ENCODE data around the gene GHRHR. TPM values are rescaled to one million over a fixed set of nuclear protein-coding genes. Genes with fewer than 3 reads are reported as not detected.
A peak's percentile ranks its signal among the peaks of the same experiment; 100 is the strongest.

The GHRHR gene
- total RNA-seq, 3 donors from 2014 or later = not detected

DNA sequence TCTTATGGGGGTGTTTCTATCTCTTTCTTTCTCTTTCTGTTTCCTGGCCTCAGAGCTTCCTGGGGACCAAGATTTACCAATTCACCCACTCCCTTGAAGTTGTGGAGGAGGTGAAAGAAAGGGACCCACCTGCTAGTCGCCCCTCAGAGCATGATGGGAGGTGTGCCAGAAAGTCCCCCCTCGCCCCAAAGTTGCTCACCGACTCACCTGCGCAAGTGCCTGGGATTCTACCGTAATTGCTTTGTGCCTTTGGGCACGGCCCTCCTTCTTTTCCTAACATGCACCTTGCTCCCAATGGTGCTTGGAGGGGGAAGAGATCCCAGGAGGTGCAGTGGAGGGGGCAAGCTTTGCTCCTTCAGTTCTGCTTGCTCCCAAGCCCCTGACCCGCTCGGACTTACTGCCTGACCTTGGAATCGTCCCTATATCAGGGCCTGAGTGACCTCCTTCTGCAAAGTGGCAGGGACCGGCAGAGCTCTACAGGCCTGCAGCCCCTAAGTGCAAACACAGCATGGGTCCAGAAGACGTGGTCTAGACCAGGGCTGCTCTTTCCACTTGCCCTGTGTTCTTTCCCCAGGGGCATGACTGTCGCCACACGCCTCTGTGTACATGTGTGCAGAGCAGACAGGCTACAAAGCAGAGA lies 39.9 kb upstream of the GHRHR start:
- DNase-seq = peak; percentile 1
- H3K4me1 Mint-ChIP-seq (ENCODE audit: low read depth) = no peaks in the 10 kb centered on the region
- ATAC-seq = no peak
- no peak overlapping the region for H3K4me3 Mint-ChIP-seq
- H3K27me3 Mint-ChIP-seq (ENCODE audit: low read depth) = no peaks in the 10 kb centered on the region
- H3K9me3 Mint-ChIP-seq = peaks cover 12% of the 10 kb centered on the region
- H3K36me3 Mint-ChIP-seq (ENCODE audit: insufficient read depth) = no peaks in the 10 kb centered on the region

DNA sequence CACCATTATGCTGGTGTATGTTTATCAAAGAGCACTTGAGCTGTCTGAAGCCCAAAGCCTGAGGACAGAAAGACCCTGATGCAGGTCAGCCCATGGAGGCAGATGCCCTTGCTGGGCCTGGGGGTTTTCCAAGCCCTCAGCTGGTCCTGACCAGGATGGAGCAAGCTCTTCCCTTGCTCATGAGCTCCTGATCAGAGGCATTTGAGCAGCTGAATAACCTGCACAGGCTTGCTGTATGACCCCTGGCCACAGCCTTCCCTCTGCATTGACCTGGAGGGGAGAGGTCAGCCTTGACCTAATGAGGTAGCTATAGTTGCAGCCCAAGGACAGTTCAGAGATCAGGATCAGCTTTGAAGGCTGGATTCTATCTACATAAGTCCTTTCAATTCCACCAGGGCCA lies 39.1 kb upstream of the GHRHR start:
- Mint-ChIP-seq H3K9me3 (peaks cover 12% of the 10 kb centered on the region), H3K4me1 (ENCODE audit: low read depth) (no peaks in the 10 kb centered on the region), H3K36me3 (ENCODE audit: insufficient read depth) (no peaks in the 10 kb centered on the region), H3K27me3 (ENCODE audit: low read depth) (no peaks in the 10 kb centered on the region), H3K4me3 (no peak overlapping the region)
- ATAC-seq (no peak), DNase-seq (no peak)

DNA sequence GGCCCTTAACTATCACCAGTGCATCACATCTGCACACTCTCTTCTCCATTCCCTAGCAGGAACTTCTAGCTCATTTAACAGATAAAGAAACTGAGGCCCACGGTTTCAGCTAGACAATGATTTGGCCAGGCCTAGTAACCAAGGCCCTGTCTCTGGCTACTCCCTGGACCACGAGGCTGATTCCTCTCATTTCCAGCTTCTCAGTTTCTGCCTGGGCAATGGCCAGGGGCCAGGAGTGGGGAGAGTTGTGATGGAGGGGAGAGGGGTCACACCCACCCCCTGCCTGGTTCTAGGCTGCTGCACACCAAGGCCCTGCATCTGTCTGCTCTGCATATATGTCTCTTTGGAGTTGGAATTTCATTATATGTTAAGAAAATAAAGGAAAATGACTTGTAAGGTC lies 38.6 kb upstream of the GHRHR start:
- no peaks in the 10 kb centered on the region for H3K27me3 Mint-ChIP-seq (ENCODE audit: low read depth)
- no peak overlapping the region for H3K4me3 Mint-ChIP-seq
- ATAC-seq = no peak
- peak; percentile 2 for DNase-seq
- peaks cover 12% of the 10 kb centered on the region for H3K9me3 Mint-ChIP-seq
- no peaks in the 10 kb centered on the region for H3K4me1 Mint-ChIP-seq (ENCODE audit: low read depth)
- H3K36me3 Mint-ChIP-seq (ENCODE audit: insufficient read depth) = no peaks in the 10 kb centered on the region

DNA sequence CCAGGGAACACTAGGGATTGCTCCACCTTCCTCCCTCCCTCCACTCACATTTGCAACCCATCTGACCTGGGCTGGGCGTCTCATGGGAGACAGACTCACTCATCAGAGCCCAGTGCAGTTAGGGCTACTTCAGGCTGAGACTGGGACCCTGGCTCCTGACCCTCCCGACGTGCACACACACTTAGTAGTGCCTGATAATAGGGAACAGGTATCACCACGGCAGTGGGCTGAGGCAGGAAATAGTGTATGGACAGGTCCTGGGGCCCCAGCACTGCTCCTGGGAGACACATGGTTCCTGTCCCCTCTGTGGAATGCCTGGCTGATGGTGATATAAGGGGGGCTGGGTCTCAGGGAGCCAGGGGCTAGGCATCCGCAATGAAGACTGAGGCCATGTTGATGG lies 37.8 kb upstream of the GHRHR start:
- Mint-ChIP-seq H3K9me3 (peaks cover 12% of the 10 kb centered on the region), H3K4me1 (ENCODE audit: low read depth) (no peaks in the 10 kb centered on the region), H3K36me3 (ENCODE audit: insufficient read depth) (no peaks in the 10 kb centered on the region), H3K4me3 (no peak overlapping the region), H3K27me3 (ENCODE audit: low read depth) (no peaks in the 10 kb centered on the region)
- no peak for ATAC-seq
- DNase-seq = peak; percentile 2

DNA sequence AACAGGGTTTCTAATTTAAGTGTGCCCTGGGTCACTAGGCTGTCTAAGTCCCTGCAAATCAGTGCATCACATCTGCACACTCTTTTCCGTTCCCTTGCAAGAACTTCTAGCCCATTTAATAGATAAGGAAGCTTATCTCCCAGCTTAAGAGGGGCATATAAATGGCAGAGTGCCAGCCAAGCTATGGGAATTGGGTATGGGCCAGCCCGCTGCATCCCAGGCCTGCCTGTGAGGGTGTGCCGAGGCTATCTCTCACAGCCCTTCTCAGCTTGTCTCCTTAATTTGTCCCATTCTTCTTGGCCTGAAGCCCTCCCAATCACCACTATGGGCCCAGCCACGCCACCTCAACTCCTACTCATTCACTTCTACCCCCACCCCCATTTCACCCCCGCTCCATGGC lies 37.4 kb upstream of the GHRHR start:
- peaks cover 12% of the 10 kb centered on the region for H3K9me3 Mint-ChIP-seq
- H3K4me3 Mint-ChIP-seq = no peak overlapping the region
- H3K36me3 Mint-ChIP-seq (ENCODE audit: insufficient read depth) = no peaks in the 10 kb centered on the region
- H3K27me3 Mint-ChIP-seq (ENCODE audit: low read depth) = no peaks in the 10 kb centered on the region
- no peaks in the 10 kb centered on the region for H3K4me1 Mint-ChIP-seq (ENCODE audit: low read depth)
- no peak for ATAC-seq
- DNase-seq = peak; percentile 0

DNA sequence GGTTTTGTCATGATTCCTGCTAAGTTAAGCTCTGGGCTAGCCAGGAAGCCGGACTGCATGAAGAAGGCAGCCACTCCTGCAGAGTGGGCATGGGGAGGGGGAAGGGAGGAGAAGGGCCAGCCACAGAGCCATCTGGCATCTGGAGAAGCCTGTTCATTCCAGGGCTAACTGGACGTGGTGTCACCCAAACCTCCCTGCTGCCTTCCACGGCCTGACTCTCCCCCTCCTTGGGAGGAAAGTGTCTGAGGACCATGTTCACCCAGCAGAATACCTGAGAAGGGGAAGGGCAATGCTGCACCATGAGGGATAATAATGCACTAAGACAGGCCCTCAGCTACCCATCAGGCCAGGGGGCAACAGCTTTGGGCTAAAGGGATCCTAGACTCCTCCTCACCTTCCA lies 36.7 kb upstream of the GHRHR start:
- no peaks in the 10 kb centered on the region for H3K4me1 Mint-ChIP-seq (ENCODE audit: low read depth)
- peaks cover 12% of the 10 kb centered on the region for H3K9me3 Mint-ChIP-seq
- DNase-seq (peak; percentile 1), ATAC-seq (no peak)
- H3K4me3 Mint-ChIP-seq = no peak overlapping the region
- no peaks in the 10 kb centered on the region for H3K27me3 Mint-ChIP-seq (ENCODE audit: low read depth)
- H3K36me3 Mint-ChIP-seq (ENCODE audit: insufficient read depth) = no peaks in the 10 kb centered on the region

DNA sequence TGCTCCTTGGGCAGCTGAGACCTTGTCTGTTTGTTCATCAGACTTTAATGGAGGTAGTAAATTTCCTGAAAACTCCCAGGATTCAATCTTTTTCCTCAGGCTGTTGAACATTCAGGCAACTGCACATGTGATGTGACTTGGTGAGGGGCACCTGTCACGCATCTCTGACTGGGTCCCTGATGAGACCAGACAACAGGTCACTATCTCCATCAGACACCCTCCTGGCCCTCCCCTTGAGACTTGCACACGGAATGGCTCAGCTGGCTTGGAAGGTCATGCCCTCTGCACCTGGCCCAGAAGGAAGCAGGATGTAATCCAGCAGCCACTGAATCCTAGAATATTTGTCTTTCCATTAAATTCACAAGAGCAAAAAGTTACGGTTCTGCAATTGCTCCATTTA lies 36.2 kb upstream of the GHRHR start:
- Mint-ChIP-seq H3K36me3 (ENCODE audit: insufficient read depth) (no peaks in the 10 kb centered on the region), H3K4me3 (no peak overlapping the region), H3K9me3 (peaks cover 12% of the 10 kb centered on the region), H3K27me3 (ENCODE audit: low read depth) (no peaks in the 10 kb centered on the region), H3K4me1 (ENCODE audit: low read depth) (no peaks in the 10 kb centered on the region)
- DNase-seq (no peak), ATAC-seq (no peak)

DNA sequence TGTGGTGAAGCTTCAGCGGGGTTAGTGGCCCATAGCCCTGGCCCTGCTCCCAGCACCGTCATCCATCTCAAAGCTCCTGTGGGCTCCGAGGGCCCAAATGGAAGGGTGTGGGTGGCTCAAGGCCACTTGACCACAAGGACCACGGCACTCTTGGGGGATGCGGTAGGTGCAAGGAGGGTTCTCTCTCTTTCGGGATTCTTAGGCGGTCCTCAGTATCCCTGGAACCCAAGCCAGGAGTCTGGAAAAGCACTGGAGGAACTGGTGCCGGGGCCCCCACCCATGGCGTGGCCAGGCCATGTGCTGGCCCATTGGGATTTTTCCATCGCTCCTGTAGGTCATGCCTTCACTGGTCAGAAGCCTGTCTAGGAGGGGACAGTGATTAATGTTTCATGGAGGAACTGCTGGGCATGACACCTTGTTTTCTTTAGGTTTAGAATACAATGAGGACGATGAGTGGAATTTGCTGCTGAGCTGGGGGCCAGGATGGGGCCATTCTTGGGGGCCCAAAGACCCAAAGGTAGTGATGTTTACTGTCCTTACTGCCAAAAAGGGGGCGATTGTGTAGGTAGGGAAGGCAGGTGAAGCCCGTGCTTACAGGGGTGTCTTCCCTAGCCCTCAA lies 35.4 kb upstream of the GHRHR start:
- no peaks in the 10 kb centered on the region for H3K36me3 Mint-ChIP-seq (ENCODE audit: insufficient read depth)
- H3K27me3 Mint-ChIP-seq (ENCODE audit: low read depth) = no peaks in the 10 kb centered on the region
- ATAC-seq (no peak), DNase-seq (no peak)
- H3K4me3 Mint-ChIP-seq = no peak overlapping the region
- H3K4me1 Mint-ChIP-seq (ENCODE audit: low read depth) = no peaks in the 10 kb centered on the region
- H3K9me3 Mint-ChIP-seq = peaks cover 12% of the 10 kb centered on the region

DNA sequence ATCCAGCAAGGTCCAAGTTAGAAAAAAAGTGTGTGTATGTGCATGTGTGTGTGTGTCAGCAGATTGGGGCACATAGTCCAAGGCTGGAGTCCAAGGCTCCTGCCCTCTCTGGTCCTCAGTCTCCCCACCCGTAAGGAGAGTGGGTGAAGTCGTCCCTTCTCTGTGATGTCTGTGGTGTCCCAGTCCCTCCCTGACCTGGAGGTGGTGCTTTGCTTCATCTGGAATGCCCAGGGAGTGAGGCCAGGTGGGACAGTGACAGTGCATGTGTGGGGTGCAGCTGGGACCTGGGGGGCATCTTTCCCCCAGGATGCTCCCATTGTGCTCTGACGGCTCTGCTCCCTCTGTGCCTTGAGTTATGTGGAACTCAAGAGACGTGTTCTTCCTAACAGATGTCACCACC lies 34.1 kb upstream of the GHRHR start:
- peaks cover 12% of the 10 kb centered on the region for H3K9me3 Mint-ChIP-seq
- DNase-seq (peak; percentile 2), ATAC-seq (no peak)
- H3K4me3 Mint-ChIP-seq = no peak overlapping the region
- no peaks in the 10 kb centered on the region for H3K36me3 Mint-ChIP-seq (ENCODE audit: insufficient read depth)
- H3K4me1 Mint-ChIP-seq (ENCODE audit: low read depth) = no peaks in the 10 kb centered on the region
- H3K27me3 Mint-ChIP-seq (ENCODE audit: low read depth) = no peaks in the 10 kb centered on the region

DNA sequence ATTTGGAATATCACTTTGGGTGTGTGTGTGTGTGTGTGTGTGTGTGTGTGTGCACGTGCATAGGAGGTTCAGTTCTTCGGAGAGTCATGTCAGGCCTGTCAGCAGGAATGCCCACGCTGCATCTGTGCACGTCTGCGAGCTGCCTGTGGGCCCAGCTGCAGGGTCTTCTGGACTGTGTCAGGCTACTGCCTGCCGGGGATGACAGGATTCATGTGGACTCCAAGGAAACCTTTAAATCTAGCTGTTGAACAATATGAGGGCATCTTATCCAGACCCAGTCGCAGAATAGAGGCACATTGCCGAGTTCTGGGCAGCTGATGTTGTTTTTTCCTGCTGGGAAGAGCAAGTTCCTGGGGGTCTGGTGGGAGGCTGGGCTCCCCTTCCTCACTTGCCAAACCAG lies 33.1 kb upstream of the GHRHR start:
- Mint-ChIP-seq H3K27me3 (ENCODE audit: low read depth) (no peaks in the 10 kb centered on the region), H3K4me3 (no peak overlapping the region), H3K9me3 (peaks cover 12% of the 10 kb centered on the region), H3K36me3 (ENCODE audit: insufficient read depth) (no peaks in the 10 kb centered on the region), H3K4me1 (ENCODE audit: low read depth) (no peaks in the 10 kb centered on the region)
- DNase-seq (no peak), ATAC-seq (no peak)

DNA sequence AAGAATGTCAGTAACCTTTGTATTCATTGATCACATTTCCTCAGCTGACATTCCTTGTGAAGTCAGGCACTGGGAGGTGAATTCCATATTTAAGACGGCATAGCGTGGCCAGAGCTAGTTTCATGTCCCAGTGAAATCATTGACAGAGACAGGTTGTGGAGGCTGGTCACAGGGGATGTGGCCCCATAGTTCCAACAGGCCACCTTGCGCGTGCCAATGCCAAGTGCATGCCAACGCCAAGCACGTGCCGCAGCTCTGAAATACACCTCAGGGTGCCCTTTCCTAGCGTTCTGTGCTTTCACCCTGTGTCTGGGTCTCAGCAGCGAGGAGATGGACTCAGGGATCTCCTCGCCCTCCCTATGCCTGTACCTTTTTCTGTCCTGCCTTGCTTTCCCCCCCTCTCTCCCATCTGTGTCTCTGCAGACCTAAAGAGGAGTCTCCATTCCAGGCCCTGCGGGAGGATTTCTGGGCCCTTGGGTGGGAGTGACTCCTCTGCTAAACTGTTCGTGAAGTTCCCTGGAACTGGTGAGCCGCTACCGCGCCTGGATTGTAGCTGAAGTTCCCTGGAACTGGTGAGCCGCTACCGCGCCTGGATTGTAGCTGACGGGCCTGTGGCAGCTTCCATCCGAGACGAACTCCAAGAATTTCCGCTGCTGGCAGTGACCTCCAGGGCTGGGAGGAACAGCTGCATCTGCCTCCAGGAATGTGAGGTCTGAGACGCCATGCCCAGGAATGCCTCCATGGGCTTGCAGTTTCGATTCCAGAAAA lies 32.4 kb upstream of the GHRHR start:
- no peak for ATAC-seq
- H3K9me3 Mint-ChIP-seq = peaks cover 12% of the 10 kb centered on the region
- H3K4me1 Mint-ChIP-seq (ENCODE audit: low read depth) = no peaks in the 10 kb centered on the region
- no peak for DNase-seq
- H3K36me3 Mint-ChIP-seq (ENCODE audit: insufficient read depth) = no peaks in the 10 kb centered on the region
- H3K27me3 Mint-ChIP-seq (ENCODE audit: low read depth) = peaks cover 2% of the 10 kb centered on the region
- no peak overlapping the region for H3K4me3 Mint-ChIP-seq

DNA sequence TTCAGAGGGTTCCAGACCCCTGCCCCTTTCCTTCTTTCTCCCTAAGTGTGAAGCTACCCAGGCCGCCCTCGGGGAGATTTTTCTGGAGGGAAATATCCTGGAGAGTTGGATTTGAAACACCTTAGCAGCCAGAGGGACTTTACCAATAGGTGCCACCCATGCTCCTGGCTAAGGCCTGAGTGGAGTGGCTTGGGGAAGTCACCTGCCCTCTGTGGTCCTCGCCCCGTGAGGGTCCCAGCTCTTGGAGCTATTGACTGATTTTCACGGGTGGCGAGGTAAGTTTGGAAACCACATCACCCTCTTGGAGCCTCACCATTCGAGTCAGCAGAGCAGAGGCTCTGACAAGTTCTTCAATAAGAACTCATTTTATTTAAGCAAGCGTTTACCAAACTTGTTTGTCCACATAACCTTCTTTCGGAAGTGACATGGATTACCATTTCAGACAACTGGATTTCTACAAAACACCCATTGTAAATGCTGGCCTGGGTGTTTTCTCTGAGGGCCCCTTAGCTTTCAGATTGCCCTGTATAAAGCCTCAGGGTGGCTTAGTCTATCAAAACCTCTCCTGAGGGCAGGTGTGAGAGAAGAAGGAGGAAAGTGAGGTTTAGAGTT lies 31.7 kb upstream of the GHRHR start:
- Mint-ChIP-seq H3K4me1 (ENCODE audit: low read depth) (no peaks in the 10 kb centered on the region), H3K36me3 (ENCODE audit: insufficient read depth) (no peaks in the 10 kb centered on the region), H3K4me3 (no peak overlapping the region), H3K9me3 (peaks cover 7% of the 10 kb centered on the region), H3K27me3 (ENCODE audit: low read depth) (peaks cover 8% of the 10 kb centered on the region)
- DNase-seq (no peak), ATAC-seq (no peak)

DNA sequence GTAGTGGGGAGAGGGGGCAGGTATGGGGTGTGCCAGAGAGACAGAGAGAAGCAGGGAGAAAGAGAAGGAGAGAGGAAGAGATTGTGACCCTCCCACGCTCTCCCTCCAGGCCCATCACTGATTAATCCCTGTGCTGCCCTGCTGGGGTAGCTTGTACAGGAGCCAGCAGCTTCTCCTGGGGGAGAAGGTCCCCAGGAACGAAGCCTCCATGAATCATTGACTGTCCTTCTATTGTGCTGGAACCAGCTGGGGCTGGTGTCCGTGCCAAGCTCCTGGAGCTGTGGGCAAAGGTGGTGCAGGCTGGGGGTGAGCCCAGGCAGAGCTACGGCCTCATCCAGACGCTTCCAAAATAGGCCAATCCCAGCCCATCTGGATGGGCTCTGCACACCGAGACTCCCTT lies 31.2 kb upstream of the GHRHR start:
- H3K4me1 Mint-ChIP-seq (ENCODE audit: low read depth) = no peaks in the 10 kb centered on the region
- H3K36me3 Mint-ChIP-seq (ENCODE audit: insufficient read depth) = no peaks in the 10 kb centered on the region
- peaks cover 8% of the 10 kb centered on the region for H3K27me3 Mint-ChIP-seq (ENCODE audit: low read depth)
- no peak for ATAC-seq
- no peak for DNase-seq
- H3K4me3 Mint-ChIP-seq = no peak overlapping the region
- peaks cover 3% of the 10 kb centered on the region for H3K9me3 Mint-ChIP-seq

DNA sequence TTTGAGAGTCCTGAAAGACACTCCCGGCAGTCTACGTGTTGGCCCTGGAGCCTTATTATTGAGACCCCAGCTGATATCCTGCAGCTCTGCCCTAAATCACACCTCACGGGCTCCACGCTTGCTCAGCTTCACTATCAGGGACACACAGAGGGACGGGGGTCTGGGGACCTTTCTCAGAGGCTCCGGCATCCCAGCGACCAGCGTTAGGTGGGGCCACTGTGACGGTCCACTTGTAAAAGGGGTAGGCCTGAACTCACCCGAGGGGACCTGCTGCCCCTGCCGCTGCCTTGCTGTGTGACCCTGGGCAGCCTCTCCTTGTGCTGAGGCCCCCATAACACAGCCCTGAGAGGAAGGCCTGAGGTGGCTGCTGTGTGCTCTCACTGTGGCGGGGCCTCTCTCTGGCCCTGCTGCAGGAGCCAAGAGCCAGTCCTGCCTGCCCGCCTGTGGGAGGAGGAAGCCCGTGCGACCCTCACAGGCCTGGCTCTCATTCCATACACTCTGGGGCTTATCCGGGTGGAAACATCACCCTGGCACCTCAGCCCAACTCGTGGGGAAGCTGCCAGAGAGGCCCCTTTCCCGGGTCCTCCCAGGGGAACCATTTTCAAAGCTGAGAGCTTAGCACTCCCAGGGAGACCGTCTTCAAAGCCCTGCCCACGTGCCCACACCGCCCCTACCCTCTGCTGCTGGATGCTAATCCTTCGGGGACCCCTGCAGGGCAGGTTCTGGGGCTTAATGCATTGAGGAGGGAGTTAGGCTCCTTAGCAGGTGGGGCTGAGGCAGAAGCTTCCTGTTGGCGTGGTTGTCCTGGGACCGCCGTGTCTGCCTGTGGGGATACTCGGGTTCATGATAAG lies 30.4 kb upstream of the GHRHR start:
- no peaks in the 10 kb centered on the region for H3K4me1 Mint-ChIP-seq (ENCODE audit: low read depth)
- no peak overlapping the region for H3K4me3 Mint-ChIP-seq
- no peaks in the 10 kb centered on the region for H3K36me3 Mint-ChIP-seq (ENCODE audit: insufficient read depth)
- ATAC-seq = no peak
- DNase-seq = no peak
- H3K27me3 Mint-ChIP-seq (ENCODE audit: low read depth) = peaks cover 10% of the 10 kb centered on the region
- no peaks in the 10 kb centered on the region for H3K9me3 Mint-ChIP-seq
